HEK293 (cell line): Measurements from ENCODE around the gene TRMT1L.

Experiments used
- CTCF ChIA-PET: fragments of 350-600 bp; formaldehyde crosslinking; extraction: SDS; loops from one replicate; lab custom pipeline; 2021; ENCODE audit warnings: antibody characterized with exemption; lab: Yijun Ruan, JAX
- POLR2A ChIA-PET: fragments of 300-600 bp; formaldehyde crosslinking; extraction: SDS; loops from one replicate; lab custom pipeline; 2020; ENCODE audit warnings: antibody characterized with exemption, inconsistent platforms; lab: Yijun Ruan, JAX
- H3K27ac ChIP-seq: fragments of 200-500 bp; sonication (Bioruptor generic); 2 replicates; pipeline ENCODE4 v1.5.1; 2014; ENCODE audit warnings: low read depth, low read length, control low read depth, inconsistent platforms; ENCODE audit errors: extremely low read depth
- H3K36me3 ChIP-seq, 2 experiments: fragments of 200-500 bp in 1 of 2; sonication (Bioruptor generic) in 1 of 2; 1 replicate in 1 of 2; 2 replicates in 1 of 2; pipeline ENCODE4 v1.5.1; 2014 to 2017; ENCODE audit warnings: inconsistent platforms in 2 of 2, low read length in 2 of 2; ENCODE audit not compliant: control insufficient read depth in 2 of 2, insufficient read depth in 1 of 2
- H3K4me1 ChIP-seq: fragments of 200-500 bp; sonication (Bioruptor generic); 2 replicates; pipeline ENCODE4 v1.5.1; 2014; ENCODE audit warnings: mild to moderate bottlenecking, low read length, inconsistent platforms; ENCODE audit not compliant: control insufficient read depth, insufficient read depth
- H3K4me3 ChIP-seq: 2 replicates; pipeline ENCODE4 v1.5.1; 2011; ENCODE audit warnings: low read depth, mild to moderate bottlenecking, control low read depth, low read length, moderate library complexity
- H3K9me3 ChIP-seq: fragments of 200-500 bp; sonication (Bioruptor generic); 2 replicates; pipeline ENCODE4 v1.5.1; 2014; ENCODE audit warnings: low read depth, low read length, inconsistent platforms; ENCODE audit not compliant: control insufficient read depth, insufficient read depth
- GLI2 ChIP-seq: fragments of 450-650 bp; formaldehyde crosslinking; IDR thresholded peaks from 2 replicates; pipeline ENCODE4; 2017; ENCODE audit warnings: missing biosample characterization, missing genetic modification characterization, low read depth, borderline replicate concordance
- KLF10 ChIP-seq: fragments of 450-650 bp; IDR thresholded peaks from 2 replicates; pipeline ENCODE4 v1.5.1; 2018; ENCODE audit warnings: missing biosample characterization, mild to moderate bottlenecking, missing genetic modification characterization
- MZF1 ChIP-seq: fragments of 450-650 bp; formaldehyde crosslinking; IDR thresholded peaks from 2 replicates; pipeline ENCODE4 v1.5.1; 2017; ENCODE audit warnings: missing biosample characterization, missing genetic modification characterization, borderline replicate concordance
- PRDM6 ChIP-seq: fragments of 450-650 bp; formaldehyde crosslinking; IDR thresholded peaks from 2 replicates; pipeline ENCODE4 v1.5.1; 2017; ENCODE audit warnings: missing biosample characterization, missing genetic modification characterization
- SCRT2 ChIP-seq: fragments of 450-650 bp; formaldehyde crosslinking; IDR thresholded peaks from 2 replicates; pipeline ENCODE4 v1.5.1; 2016; ENCODE audit warnings: missing biosample characterization, missing genetic modification characterization
- YY2 ChIP-seq: fragments of 450-650 bp; formaldehyde crosslinking; IDR thresholded peaks from 2 replicates; pipeline ENCODE4 v1.5.1; 2016; ENCODE audit warnings: missing biosample characterization, missing genetic modification characterization
- ZNF138 ChIP-seq: fragments of 450-650 bp; formaldehyde crosslinking; IDR thresholded peaks from 2 replicates; pipeline ENCODE4 v1.5.1; 2016; ENCODE audit warnings: missing biosample characterization, missing genetic modification characterization, borderline replicate concordance
- ZNF146 ChIP-seq: fragments of 450-650 bp; formaldehyde crosslinking; IDR thresholded peaks from 2 replicates; pipeline ENCODE4 v1.5.1; 2016; ENCODE audit warnings: missing biosample characterization, missing genetic modification characterization
- ZNF184 ChIP-seq: fragments of 450-650 bp; IDR thresholded peaks from 2 replicates; pipeline ENCODE4 v1.5.1; 2018; ENCODE audit warnings: missing biosample characterization, mild to moderate bottlenecking, missing genetic modification characterization
- ZNF211 ChIP-seq: fragments of 450-650 bp; formaldehyde crosslinking; IDR thresholded peaks from 2 replicates; pipeline ENCODE4 v1.5.1; 2016; ENCODE audit warnings: low read depth, missing biosample characterization, missing genetic modification characterization
- ZNF350 ChIP-seq: fragments of 450-650 bp; formaldehyde crosslinking; IDR thresholded peaks from 2 replicates; pipeline ENCODE4 v1.5.0; 2017; ENCODE audit warnings: missing biosample characterization, mild to moderate bottlenecking, missing genetic modification characterization
- ZNF394 ChIP-seq: fragments of 450-650 bp; formaldehyde crosslinking; IDR thresholded peaks from 2 replicates; pipeline ENCODE4 v1.5.1; 2016; ENCODE audit warnings: missing biosample characterization, missing genetic modification characterization, mild to moderate bottlenecking, moderate library complexity, borderline replicate concordance
- ZNF514 ChIP-seq: fragments of 450-650 bp; formaldehyde crosslinking; IDR thresholded peaks from 2 replicates; pipeline ENCODE4 v1.5.1; 2016; ENCODE audit warnings: missing biosample characterization, missing genetic modification characterization
- ZNF585B ChIP-seq: fragments of 450-650 bp; formaldehyde crosslinking; IDR thresholded peaks from 2 replicates; pipeline ENCODE4 v1.5.1; 2016; ENCODE audit warnings: missing biosample characterization, missing genetic modification characterization
- ZNF624 ChIP-seq: fragments of 450-650 bp; formaldehyde crosslinking; IDR thresholded peaks from 2 replicates; pipeline ENCODE4 v1.5.1; 2017; ENCODE audit warnings: missing biosample characterization, missing genetic modification characterization
- ZNF639 ChIP-seq: fragments of 450-650 bp; formaldehyde crosslinking; IDR thresholded peaks from 2 replicates; pipeline ENCODE4 v1.5.1; 2016; ENCODE audit warnings: missing biosample characterization, missing genetic modification characterization
- ZNF660 ChIP-seq: fragments of 450-650 bp; IDR thresholded peaks from 2 replicates; pipeline ENCODE4 v1.5.1; 2018; ENCODE audit warnings: missing biosample characterization, mild to moderate bottlenecking, missing genetic modification characterization
- ZNF747 ChIP-seq: fragments of 450-650 bp; formaldehyde crosslinking; IDR thresholded peaks from 2 replicates; pipeline ENCODE4 v1.5.1; 2016; ENCODE audit warnings: missing biosample characterization, missing genetic modification characterization
- ZNF776 ChIP-seq: fragments of 450-650 bp; formaldehyde crosslinking; IDR thresholded peaks from 2 replicates; pipeline ENCODE4 v1.5.0; 2017; ENCODE audit warnings: missing biosample characterization, missing genetic modification characterization, borderline replicate concordance
- ZNF830 ChIP-seq: fragments of 450-650 bp; IDR thresholded peaks from 2 replicates; pipeline ENCODE4 v1.5.0; 2018; ENCODE audit warnings: missing biosample characterization, missing genetic modification characterization, low read depth, mild to moderate bottlenecking, moderate library complexity
- TF ChIP-seq, protein P1 (sequence below): fragments of 450-650 bp; IDR thresholded peaks from 2 replicates; pipeline ENCODE4 v1.5.1; 2018; ENCODE audit warnings: missing biosample characterization, mild to moderate bottlenecking, missing genetic modification characterization

TRMT1L gene

GRCh38 chr1:185154912-185155513, 1.7 kb downstream of the TRMT1L start:
- peaks cover 0 to 16% of the 10 kb centered on the region in 2 experiments; a peak in 1 of 3 replicates for H3K36me3 ChIP-seq
- POLR2A ChIA-PET, result interaction anchor here (0.5 kb wide), 1 partner anchor 110 kb away, joined by 3 read pairs; the partner anchor contains the start of gene RNF2
- TF ChIP-seq, protein P1, sequence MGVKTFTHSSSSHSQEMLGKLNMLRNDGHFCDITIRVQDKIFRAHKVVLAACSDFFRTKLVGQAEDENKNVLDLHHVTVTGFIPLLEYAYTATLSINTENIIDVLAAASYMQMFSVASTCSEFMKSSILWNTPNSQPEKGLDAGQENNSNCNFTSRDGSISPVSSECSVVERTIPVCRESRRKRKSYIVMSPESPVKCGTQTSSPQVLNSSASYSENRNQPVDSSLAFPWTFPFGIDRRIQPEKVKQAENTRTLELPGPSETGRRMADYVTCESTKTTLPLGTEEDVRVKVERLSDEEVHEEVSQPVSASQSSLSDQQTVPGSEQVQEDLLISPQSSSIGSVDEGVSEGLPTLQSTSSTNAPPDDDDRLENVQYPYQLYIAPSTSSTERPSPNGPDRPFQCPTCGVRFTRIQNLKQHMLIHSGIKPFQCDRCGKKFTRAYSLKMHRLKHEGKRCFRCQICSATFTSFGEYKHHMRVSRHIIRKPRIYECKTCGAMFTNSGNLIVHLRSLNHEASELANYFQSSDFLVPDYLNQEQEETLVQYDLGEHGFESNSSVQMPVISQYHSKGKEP, result peak; percentile 15; the same call in 1 of the 2 replicates
- peak; percentile 75; the same call in 1 of the 2 replicates for TF ChIP-seq MZF1 (tag by site-specific recombination)
- TF ChIP-seq ZNF830 (tag by site-specific recombination), result no peak
- TF ChIP-seq, all 188 proteins: peak for 2
- CTCF ChIA-PET, result interaction anchor here (1.3 kb wide), 1 partner anchor 15 kb away, joined by 5 read pairs; no protein-coding TSS in a partner anchor
- Histone ChIP-seq H3K27ac (no peak overlapping the region), H3K9me3 (no peaks in the 10 kb centered on the region), H3K4me1 (no peaks in the 10 kb centered on the region), H3K4me3 (peak overlapping the region; percentile 14)

- H3K9me3 ChIP-seq, result no peaks in the 10 kb centered on the region
- H3K4me1 ChIP-seq, result no peaks in the 10 kb centered on the region
- H3K36me3 ChIP-seq, result peaks cover 14 to 42% of the 10 kb centered on the region in 2 experiments
- ChIA-PET POLR2A (no interaction called here), CTCF (no interaction called here)
- no peak overlapping the region for H3K27ac ChIP-seq
- no peak overlapping the region for H3K4me3 ChIP-seq
- TF ChIP-seq ZNF138 (tag by site-specific recombination), result no peak
- no peak for TF ChIP-seq PRDM6 (tag by site-specific recombination)
Observed at GRCh38 chr1:185152187-185152767, 4.5 kb downstream of the TRMT1L start.

- Histone ChIP-seq H3K27ac (no peak overlapping the region), H3K36me3 (peaks cover 17 to 46% of the 10 kb centered on the region in 2 experiments), H3K4me1 (no peaks in the 10 kb centered on the region), H3K9me3 (no peaks in the 10 kb centered on the region), H3K4me3 (no peak overlapping the region)
- no peak for TF ChIP-seq ZNF184 (tag by site-specific recombination)
- ChIA-PET POLR2A (no interaction called here), CTCF (interaction anchor here (0.6 kb wide), 1 partner anchor 19 kb away, joined by 3 read pairs; no protein-coding TSS in a partner anchor)
Observed at GRCh38 chr1:185151215-185151614, 5.5 kb downstream of the TRMT1L start.

DNA sequence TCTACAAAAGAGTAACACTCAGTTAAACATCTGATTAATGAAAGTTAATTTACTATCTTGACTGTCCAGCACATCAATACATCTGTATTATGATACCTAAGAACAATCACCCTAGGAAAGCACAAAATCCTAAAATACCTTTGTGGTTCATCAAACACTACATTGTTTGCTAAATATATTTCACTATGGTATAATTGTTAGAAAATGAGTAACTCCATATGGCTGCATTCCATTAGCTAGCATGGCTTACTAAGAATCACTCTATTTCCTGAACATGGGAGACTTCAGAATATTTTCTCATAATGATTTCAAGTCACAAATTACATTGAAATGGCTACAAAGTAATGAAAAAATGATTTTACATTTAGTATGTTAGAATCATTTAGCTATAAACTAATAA, 12.5 kb downstream of the TRMT1L start:
- Histone ChIP-seq H3K27ac (no peak overlapping the region), H3K36me3 (peaks cover 21 to 71% of the 10 kb centered on the region in 2 experiments), H3K9me3 (no peaks in the 10 kb centered on the region), H3K4me3 (no peak overlapping the region), H3K4me1 (no peaks in the 10 kb centered on the region)
- ChIA-PET CTCF (interaction anchor here (1.3 kb wide), 1 partner anchor 10 kb away, joined by 3 read pairs; no protein-coding TSS in a partner anchor), POLR2A (no interaction called here)
- TF ChIP-seq ZNF350 (tag by site-specific recombination), result no peak
- no peak for TF ChIP-seq ZNF514
- TF ChIP-seq ZNF747 (tag by site-specific recombination), result no peak
- no peak for TF ChIP-seq ZNF585B (tag by site-specific recombination)
- no peak for TF ChIP-seq KLF10 (tag by site-specific recombination)
- TF ChIP-seq ZNF624 (tag by site-specific recombination), result no peak
- no peak for TF ChIP-seq ZNF639 (tag by site-specific recombination)
- TF ChIP-seq ZNF776 (tag by site-specific recombination), result no peak
- no peak for TF ChIP-seq YY2 (tag by site-specific recombination)
- no peak for TF ChIP-seq ZNF211 (tag by site-specific recombination)
- TF ChIP-seq ZNF660 (tag by site-specific recombination), result no peak
- no peak for TF ChIP-seq ZNF146 (tag by site-specific recombination)
- TF ChIP-seq ZNF394 (tag by site-specific recombination), result no peak
- no peak for TF ChIP-seq SCRT2
- no peak for TF ChIP-seq GLI2
- no peak for TF ChIP-seq ZNF830 (tag by site-specific recombination)
